Retinal pigment epithelial cell (primary cell): ENCODE data around the gene TSHZ2.

Experiments
- DNase-seq: peaks from one replicate; pipeline ENCODE4 v3.0.0-alpha.2; 2010; ENCODE audit warnings: low read depth
- H3K4me3 ChIP-seq: 2 replicates; pipeline ENCODE4 v1.5.1; 2011; ENCODE audit warnings: mild to moderate bottlenecking, low read length, control low read depth, moderate library complexity
- TF ChIP-seq, protein P1 (sequence below): conservative IDR thresholded peaks from 2 replicates; pipeline ENCODE4 v1.5.1; 2011; ENCODE audit warnings: low read depth, low read length, control low read depth, inconsistent platforms

TSHZ2 gene

GRCh38 chr20:53419693-53420460 is 447.7 kb downstream of the TSHZ2 start:
- H3K4me3 ChIP-seq = no peak overlapping the region
- DNase-seq = no peak
- TF ChIP-seq, protein P1, sequence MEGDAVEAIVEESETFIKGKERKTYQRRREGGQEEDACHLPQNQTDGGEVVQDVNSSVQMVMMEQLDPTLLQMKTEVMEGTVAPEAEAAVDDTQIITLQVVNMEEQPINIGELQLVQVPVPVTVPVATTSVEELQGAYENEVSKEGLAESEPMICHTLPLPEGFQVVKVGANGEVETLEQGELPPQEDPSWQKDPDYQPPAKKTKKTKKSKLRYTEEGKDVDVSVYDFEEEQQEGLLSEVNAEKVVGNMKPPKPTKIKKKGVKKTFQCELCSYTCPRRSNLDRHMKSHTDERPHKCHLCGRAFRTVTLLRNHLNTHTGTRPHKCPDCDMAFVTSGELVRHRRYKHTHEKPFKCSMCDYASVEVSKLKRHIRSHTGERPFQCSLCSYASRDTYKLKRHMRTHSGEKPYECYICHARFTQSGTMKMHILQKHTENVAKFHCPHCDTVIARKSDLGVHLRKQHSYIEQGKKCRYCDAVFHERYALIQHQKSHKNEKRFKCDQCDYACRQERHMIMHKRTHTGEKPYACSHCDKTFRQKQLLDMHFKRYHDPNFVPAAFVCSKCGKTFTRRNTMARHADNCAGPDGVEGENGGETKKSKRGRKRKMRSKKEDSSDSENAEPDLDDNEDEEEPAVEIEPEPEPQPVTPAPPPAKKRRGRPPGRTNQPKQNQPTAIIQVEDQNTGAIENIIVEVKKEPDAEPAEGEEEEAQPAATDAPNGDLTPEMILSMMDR = no peak

GRCh38 chr20:53421343-53421742 is 449.2 kb downstream of the TSHZ2 start:
- H3K4me3 ChIP-seq = no peak overlapping the region
- DNase-seq = no peak
- TF ChIP-seq, protein P1 = no peak

GRCh38 chr20:53422039-53422438 is 449.9 kb downstream of the TSHZ2 start:
- no peak overlapping the region for H3K4me3 ChIP-seq
- TF ChIP-seq, protein P1 = no peak
- DNase-seq = no peak

DNA sequence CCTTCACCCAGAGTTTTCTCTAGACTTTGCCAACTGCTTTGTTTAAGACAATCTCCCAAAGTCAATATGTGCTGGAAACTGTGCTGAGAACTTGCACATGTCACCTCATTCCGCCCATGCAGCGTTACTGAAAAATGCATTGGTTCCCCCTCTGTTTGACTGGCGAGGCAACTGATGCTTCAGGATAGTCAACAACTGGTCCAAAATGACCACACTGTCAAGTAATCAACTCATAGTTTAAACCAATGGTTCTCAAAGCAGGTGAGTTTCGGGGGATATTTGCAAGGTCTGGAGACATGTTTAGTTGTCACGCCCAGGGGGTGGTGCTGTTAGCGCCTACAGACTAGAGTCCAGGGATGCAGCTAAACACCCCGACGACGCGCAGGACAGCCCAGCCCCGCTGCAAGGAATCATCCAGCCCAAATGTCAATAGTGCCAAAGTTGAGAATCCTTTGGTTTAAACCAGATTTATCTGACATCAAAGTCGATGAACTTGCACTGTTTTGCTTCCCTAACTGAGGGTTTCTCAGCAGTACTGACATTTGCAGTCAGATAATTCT is 451.5 kb downstream of the TSHZ2 start:
- no peak overlapping the region for H3K4me3 ChIP-seq
- DNase-seq = no peak
- TF ChIP-seq, protein P1 = no peak

GRCh38 chr20:53425481-53425880 is 453.3 kb downstream of the TSHZ2 start:
- TF ChIP-seq, protein P1 = no peak
- no peak for DNase-seq
- H3K4me3 ChIP-seq = no peak overlapping the region

DNA sequence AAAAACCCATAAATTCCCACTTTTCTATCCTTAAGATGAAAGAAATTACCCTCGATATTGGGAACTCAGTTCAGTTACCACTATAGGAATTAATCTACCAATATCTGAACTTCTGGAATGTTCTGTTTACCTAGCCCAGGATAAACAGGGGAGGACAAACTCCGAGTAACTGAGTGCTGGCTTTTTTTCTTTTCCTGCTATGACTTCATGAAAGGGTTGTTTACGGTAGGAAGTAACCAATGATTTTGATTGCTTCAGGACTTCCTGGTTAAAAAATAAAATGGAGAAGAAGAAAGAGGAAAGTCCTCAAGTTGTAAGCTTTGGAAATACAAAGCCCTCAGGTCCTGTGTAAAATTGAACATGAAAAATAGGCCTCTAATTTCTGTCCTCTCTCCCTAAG is 453.8 kb downstream of the TSHZ2 start:
- H3K4me3 ChIP-seq = no peak overlapping the region
- no peak for DNase-seq
- TF ChIP-seq, protein P1 = no peak

GRCh38 chr20:53426766-53427312 is 454.7 kb downstream of the TSHZ2 start:
- no peak overlapping the region for H3K4me3 ChIP-seq
- no peak for DNase-seq
- TF ChIP-seq, protein P1 = no peak
